IMR-90 (cell line): Measurements from ENCODE around the gene NF2. TPM values are rescaled to one million over a fixed set of nuclear protein-coding genes. Genes with fewer than 3 reads are reported as not detected.
A peak's percentile ranks its signal among the peaks of the same experiment; 100 is the strongest.

ENCODE experiments used
- ATAC-seq: fragments of 200-7000 bp; cut with Tn5 transposase; 2 replicates; pipeline ENCODE4 v1.9.1; 2020; ENCODE audit warnings: low read depth, mild to moderate bottlenecking, moderate library complexity
- BruUV-seq: library from RNA; stranded (reverse); fragments of 400-500 nt; replicated peaks from 2 replicates; lab custom pipeline; 2021; lab: Mats Ljungman, UMichigan
- CTCF ChIA-PET: fragments of 300-600 bp; formaldehyde crosslinking; extraction: SDS; loops from one replicate; lab custom pipeline; 2021; ENCODE audit warnings: antibody characterized with exemption; lab: Yijun Ruan, JAX
- POLR2A ChIA-PET: fragments of 300-600 bp; sonication (Branson Sonifier 250); formaldehyde crosslinking; loops from one replicate; lab custom pipeline; 2022; ENCODE audit warnings: antibody characterized with exemption; ENCODE audit not compliant: unreplicated experiment; lab: Charles Lee
- DNase-seq: peaks from one replicate; pipeline ENCODE4 v3.0.0; 2013
- H2AFZ ChIP-seq: replicated peaks from 2 replicates; pipeline ENCODE3; 2013; ENCODE audit warnings: low read length, mild to moderate bottlenecking; ENCODE audit not compliant: poor library complexity
- H2AK5ac ChIP-seq: 2 replicates; pipeline ENCODE4 v1.6.1; 2013; ENCODE audit warnings: low read depth, low read length, inconsistent platforms
- H2AK9ac ChIP-seq: replicated peaks from 2 replicates; pipeline ENCODE3; 2013; ENCODE audit warnings: mild to moderate bottlenecking, low read depth, low read length, moderate library complexity; ENCODE audit not compliant: poor library complexity
- H2BK120ac ChIP-seq: 2 replicates; pipeline ENCODE4 v1.6.1; 2013; ENCODE audit warnings: low read depth, low read length, inconsistent platforms
- H2BK15ac ChIP-seq: 3 replicates; pipeline ENCODE4 v1.6.1; 2013; ENCODE audit warnings: low read depth, low read length, inconsistent platforms
- H2BK20ac ChIP-seq: 2 replicates; pipeline ENCODE4 v1.6.1; 2013; ENCODE audit warnings: low read depth, mild to moderate bottlenecking, inconsistent platforms, low read length, moderate library complexity
- H2BK5ac ChIP-seq: 2 replicates; pipeline ENCODE4 v1.6.1; 2013; ENCODE audit warnings: mild to moderate bottlenecking, low read depth, low read length, inconsistent platforms; ENCODE audit not compliant: poor library complexity, severe bottlenecking
- H3K14ac ChIP-seq: replicated peaks from 2 replicates; pipeline ENCODE4 v1.6.1; 2013; ENCODE audit warnings: low read depth, low read length, inconsistent platforms
- H3K18ac ChIP-seq: 2 replicates; pipeline ENCODE4 v1.6.1; 2013; ENCODE audit warnings: low read depth, low read length, control low read depth
- H3K23ac ChIP-seq: 2 replicates; pipeline ENCODE4 v1.6.1; 2013; ENCODE audit warnings: low read depth, low read length, inconsistent platforms
- H3K27ac ChIP-seq: 2 replicates; pipeline ENCODE4 v1.5.1; 2013; ENCODE audit warnings: mild to moderate bottlenecking, control low read depth, low read length; ENCODE audit not compliant: insufficient read depth
- H3K27me3 ChIP-seq: 2 replicates; pipeline ENCODE4 v1.6.1; 2013; ENCODE audit warnings: low read length; ENCODE audit not compliant: control insufficient read depth, insufficient read depth
- H3K36me3 ChIP-seq: 2 replicates; pipeline ENCODE4 v1.6.1; 2013; ENCODE audit warnings: low read length, mixed read lengths; ENCODE audit not compliant: control insufficient read depth, insufficient read depth
- H3K4ac ChIP-seq: 2 replicates; pipeline ENCODE4 v1.6.1; 2013; ENCODE audit warnings: low read depth, low read length, inconsistent platforms
- H3K4me1 ChIP-seq: 2 replicates; pipeline ENCODE4 v1.6.1; 2013; ENCODE audit warnings: low read length, mixed read lengths; ENCODE audit not compliant: control insufficient read depth, insufficient read depth
- H3K4me2 ChIP-seq: 2 replicates; pipeline ENCODE4 v1.6.1; 2013; ENCODE audit warnings: low read depth, mild to moderate bottlenecking, control low read depth, low read length, moderate library complexity
- H3K4me3 ChIP-seq: 2 replicates; pipeline ENCODE4 v1.5.1; 2013; ENCODE audit warnings: low read depth, mild to moderate bottlenecking, control low read depth, low read length, moderate library complexity; ENCODE audit not compliant: insufficient read depth
- H3K56ac ChIP-seq: 2 replicates; pipeline ENCODE4 v1.6.1; 2013; ENCODE audit warnings: low read length, inconsistent platforms; ENCODE audit not compliant: insufficient read depth; ENCODE audit errors: extremely low read depth
- H3K79me1 ChIP-seq, 2 experiments: 2 replicates each; pipeline ENCODE4 v1.6.1; 2013; ENCODE audit warnings: low read length in 2 of 2, inconsistent platforms in 1 of 2, low read depth in 1 of 2
- H3K9ac ChIP-seq: 2 replicates; pipeline ENCODE4 v1.6.1; 2013; ENCODE audit warnings: low read depth, low read length, control low read depth
- H3K9me1 ChIP-seq: 2 replicates; pipeline ENCODE4 v1.6.1; 2013; ENCODE audit warnings: low read length, inconsistent platforms; ENCODE audit not compliant: insufficient read depth
- H3K9me3 ChIP-seq: 2 replicates; pipeline ENCODE4 v1.6.1; 2013; ENCODE audit warnings: low read length; ENCODE audit not compliant: control insufficient read depth, insufficient read depth
- H4K20me1 ChIP-seq: 2 replicates; pipeline ENCODE4 v1.6.1; 2013; ENCODE audit warnings: low read length, inconsistent platforms; ENCODE audit not compliant: insufficient read depth
- H4K5ac ChIP-seq: 2 replicates; pipeline ENCODE4 v1.6.1; 2013; ENCODE audit warnings: mild to moderate bottlenecking, low read depth, low read length, control low read depth
- H4K8ac ChIP-seq, 2 experiments: 2 replicates each; pipeline ENCODE4 v1.6.1; 2013; ENCODE audit warnings: low read depth in 2 of 2, low read length in 2 of 2, control low read depth in 1 of 2, inconsistent platforms in 1 of 2
- H4K91ac ChIP-seq: 2 replicates; pipeline ENCODE4 v1.6.1; 2013; ENCODE audit warnings: low read depth, low read length, inconsistent platforms; ENCODE audit not compliant: insufficient read depth
- CHD1 ChIP-seq: IDR thresholded peaks from 2 replicates; pipeline ENCODE4 v1.6.1; 2012; ENCODE audit warnings: low read depth, low read length, improper control_type of control experiment
- ELK1 ChIP-seq: fragments of 150-350 bp; IDR thresholded peaks from 2 replicates; pipeline ENCODE4 v1.6.1; 2016; ENCODE audit warnings: low read depth, mild to moderate bottlenecking, low read length, moderate library complexity, borderline replicate concordance
- FOS ChIP-seq: fragments of 150-350 bp; IDR thresholded peaks from 2 replicates; pipeline ENCODE4 v1.6.1; 2016; ENCODE audit warnings: low read depth, low read length
- MAZ ChIP-seq: IDR thresholded peaks from 2 replicates; pipeline ENCODE4 v1.6.1; 2012; ENCODE audit warnings: low read depth, mild to moderate bottlenecking, low read length, improper control_type of control experiment, moderate library complexity, borderline replicate concordance
- MXI1 ChIP-seq: IDR thresholded peaks from 2 replicates; pipeline ENCODE4 v1.6.1; 2012; ENCODE audit warnings: low read depth, mild to moderate bottlenecking, low read length, moderate library complexity, borderline replicate concordance
- NFE2L2 ChIP-seq: fragments of 150-350 bp; IDR thresholded peaks from 2 replicates; pipeline ENCODE4 v1.6.1; 2016; ENCODE audit warnings: low read depth, mild to moderate bottlenecking, low read length
- POLR2A ChIP-seq: IDR thresholded peaks from 2 replicates; pipeline ENCODE4 v1.6.1; 2012; ENCODE audit warnings: mild to moderate bottlenecking, low read depth, low read length
- RAD21 ChIP-seq: IDR thresholded peaks from 2 replicates; pipeline ENCODE4 v1.6.1; 2012; ENCODE audit warnings: low read length, improper control_type of control experiment
- RCOR1 ChIP-seq: IDR thresholded peaks from 2 replicates; pipeline ENCODE4 v1.6.1; 2012; ENCODE audit warnings: mild to moderate bottlenecking, low read length, improper control_type of control experiment; ENCODE audit not compliant: insufficient replicate concordance
- RFX5 ChIP-seq: IDR thresholded peaks from 2 replicates; pipeline ENCODE4 v1.8.0; 2012; ENCODE audit warnings: low read depth, mild to moderate bottlenecking, low read length, moderate library complexity
- SMC3 ChIP-seq: fragments of 150-350 bp; IDR thresholded peaks from 2 replicates; pipeline ENCODE4 v1.6.1; 2016; ENCODE audit warnings: low read depth, mild to moderate bottlenecking, antibody characterized with exemption, low read length, moderate library complexity
- USF2 ChIP-seq: fragments of 150-350 bp; IDR thresholded peaks from 2 replicates; pipeline ENCODE4 v1.6.1; 2017; ENCODE audit warnings: mild to moderate bottlenecking, antibody characterized with exemption, low read length, low read depth
- whole genome bisulfite sequencing, 2 experiments: methylation state at CpG; one replicate each; pipeline versions ENCODE4 v1.1.5 to v1.1.7; 2013; ENCODE audit warnings: missing lambda C conversion rate in 2 of 2; ENCODE audit not compliant: insufficient read length in 1 of 2; ENCODE audit errors: extremely low coverage in 2 of 2; 5-methylcytosine and 5-hydroxymethylcytosine counted together
- dilution Hi-C: fragments of 300-500 bp; cut with HindIII; formaldehyde crosslinking; loops from one replicate; pipeline ENCODE4 v1.14.3; 2018; ENCODE audit warnings: low sequenced_read_pairs; ENCODE audit not compliant: unreplicated experiment
- in situ Hi-C: fragments of 300-500 bp; cut with MboI; formaldehyde crosslinking; loops from 3 replicates; pipeline ENCODE4 v1.14.3; 2019; ENCODE audit warnings: low sequenced_read_pairs, inconsistent platforms, mixed read lengths
- intact Hi-C: fragments of 100-400 bp; cut with micrococcal nuclease; formaldehyde crosslinking; loops from 2 replicates; pipeline ENCODE4 v1.10.0; 2022
- polyA plus RNA-seq, 3 experiments: library from polyadenylated mRNA; depleted of rRNA; stranded (reverse); fragments of >200 nt; gene quantifications; 2 replicates each; pipeline ENCODE4 v1.2.3, GENCODE V29; 2012; ENCODE audit warnings: low replicate concordance in 1 of 3
- total RNA-seq: library from RNA; depleted of rRNA; stranded (reverse); fragments of >200 nt; gene quantifications from 2 replicates; pipeline ENCODE4 v1.2.3, GENCODE V29; 2012

NF2 gene
- total and polyA plus RNA-seq, 2 of the 4 experiments (the other 2 are of a cell fraction) = 59.0 to 151 TPM

DNA sequence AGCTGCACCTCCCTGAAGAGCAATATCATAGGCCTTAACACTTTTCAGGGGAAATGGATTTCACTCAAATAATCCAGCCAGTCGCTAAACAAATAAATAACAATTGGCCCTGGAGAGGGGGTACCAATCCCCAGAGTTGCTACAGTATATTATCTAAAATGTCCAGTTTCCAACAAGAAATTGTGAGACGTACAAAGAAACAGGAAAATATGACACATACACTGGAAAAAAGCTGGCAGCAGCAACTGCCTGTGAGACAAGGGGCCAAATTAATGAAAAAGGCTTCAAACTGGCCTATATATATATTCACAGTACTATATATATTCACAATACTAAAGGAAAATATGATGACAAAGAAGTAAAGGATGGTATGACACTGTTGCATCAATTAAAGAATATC lies 4.0 kb downstream of the NF2 start:
- Histone ChIP-seq H4K5ac (no peak overlapping the region; the same call in 1 of the 2 replicates), H2BK20ac (no peak overlapping the region), H3K14ac (no peak overlapping the region), H2BK15ac (no peak overlapping the region), H3K27ac (no peak overlapping the region), H3K9ac (no peak overlapping the region), H2BK5ac (no peak overlapping the region), H2AK9ac (no peak overlapping the region), H3K56ac (no peak overlapping the region), H3K27me3 (no peaks in the 10 kb centered on the region), H3K4ac (no peak overlapping the region), H2BK120ac (no peak overlapping the region), H2AK5ac (no peak overlapping the region), H3K9me3 (peaks cover 4% of the 10 kb centered on the region; the same call in 1 of the 2 replicates), H3K18ac (no peak overlapping the region), H3K23ac (peak overlapping the region; percentile 42; the same call in 1 of the 2 replicates), H3K4me3 (no peak overlapping the region), H3K9me1 (peaks cover 6% of the 10 kb centered on the region), H4K8ac (0 out of 4 replicates have a peak overlapping the region, but pooled peaks of 1 of the 2 experiments have one; percentile 15), H4K91ac (no peak overlapping the region), H2AFZ (no peak overlapping the region), H3K4me1 (peaks cover 10% of the 10 kb centered on the region; the same call in 1 of the 2 replicates), H3K4me2 (no peak overlapping the region), H3K36me3 (peaks cover 5% of the 10 kb centered on the region), H4K20me1 (peaks cover 7% of the 10 kb centered on the region; the same call in 1 of the 2 replicates), H3K79me1 (peaks cover 12 to 56% of the 10 kb centered on the region in 2 experiments)
- dilution Hi-C loops (no loop called here), in situ Hi-C loops (no loop called here), intact Hi-C loops (no loop called here)
- no TSS peak for BruUV-seq
- ATAC-seq = no peak
- WGBS, 2 experiments = no CpG with 5 or more reads among the region's 2 CpGs
- DNase-seq = no peak
- ChIA-PET CTCF (no interaction called here), POLR2A (no interaction called here)
- TF ChIP-seq NFE2L2 = no peak
- TF ChIP-seq ELK1 = no peak
- no peak for TF ChIP-seq POLR2A
- TF ChIP-seq FOS = no peak
- no peak for TF ChIP-seq SMC3
- no peak for TF ChIP-seq USF2
- TF ChIP-seq RCOR1 = no peak
- no peak for TF ChIP-seq MAZ
- no peak for TF ChIP-seq RFX5
- TF ChIP-seq CHD1 = no peak
- no peak for TF ChIP-seq RAD21
- no peak for TF ChIP-seq MXI1
